GM13977 (cell line): ENCODE data around the gene KLHL18.
"Not testable (repeated sequence)": the region's sequence is repeated elsewhere in the genome, so short reads cannot be mapped to it uniquely, and the experiment has no call there.

Experiments used
- DNase-seq: peaks from one replicate; pipeline ENCODE4 v3.0.0; 2012; ENCODE audit warnings: low spot score
- CTCF ChIP-seq: IDR thresholded peaks from 2 replicates; pipeline ENCODE4 v1.5.1; 2012; ENCODE audit warnings: mild to moderate bottlenecking, control low read depth; ENCODE audit not compliant: insufficient read depth; ENCODE audit errors: extremely low read depth, missing control alignments
- in situ Hi-C: fragments of 300-500 bp; cut with MboI; formaldehyde crosslinking; loops from one replicate; pipeline ENCODE4 v1.12.0; 2022; ENCODE audit warnings: low sequenced_read_pairs, low pct_unique_long_range_greater_than_20kb, mixed read lengths, inconsistent platforms; ENCODE audit not compliant: unreplicated experiment

KLHL18 gene

DNA sequence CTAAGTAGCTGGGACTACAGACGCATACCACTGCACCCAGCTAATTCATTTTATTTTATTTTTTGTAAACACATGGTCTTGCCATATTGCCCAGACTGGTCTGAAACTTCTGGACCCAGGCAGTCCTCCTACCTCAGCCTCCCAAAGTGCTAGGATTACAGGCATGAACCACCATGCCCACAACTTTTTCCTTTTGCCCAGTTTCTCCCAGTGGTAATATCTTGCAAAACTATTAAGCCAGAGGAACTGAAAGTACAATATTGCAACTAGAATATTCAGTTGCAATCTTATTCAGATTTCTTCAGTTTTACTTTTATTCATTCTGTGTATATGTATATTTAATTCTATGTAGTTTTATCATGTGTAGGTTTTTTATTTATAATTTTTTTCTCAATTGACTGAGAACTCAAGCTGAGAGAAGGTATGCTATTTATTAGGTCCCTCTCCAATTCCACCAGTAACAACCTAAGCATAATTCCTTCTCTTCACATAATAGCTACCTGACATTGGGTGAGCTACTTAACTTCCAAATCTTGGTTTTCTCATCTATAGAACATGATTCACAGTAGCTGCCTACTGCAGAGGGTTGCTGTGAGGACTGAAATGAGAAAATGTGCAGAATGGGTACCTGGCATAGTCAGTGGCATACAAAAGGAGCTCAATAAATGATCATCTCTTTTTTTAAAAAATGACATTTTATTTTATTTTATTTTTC lies 30.8 kb downstream of the KLHL18 start:
- TF ChIP-seq CTCF: no peak
- DNase-seq: no peak

DNA sequence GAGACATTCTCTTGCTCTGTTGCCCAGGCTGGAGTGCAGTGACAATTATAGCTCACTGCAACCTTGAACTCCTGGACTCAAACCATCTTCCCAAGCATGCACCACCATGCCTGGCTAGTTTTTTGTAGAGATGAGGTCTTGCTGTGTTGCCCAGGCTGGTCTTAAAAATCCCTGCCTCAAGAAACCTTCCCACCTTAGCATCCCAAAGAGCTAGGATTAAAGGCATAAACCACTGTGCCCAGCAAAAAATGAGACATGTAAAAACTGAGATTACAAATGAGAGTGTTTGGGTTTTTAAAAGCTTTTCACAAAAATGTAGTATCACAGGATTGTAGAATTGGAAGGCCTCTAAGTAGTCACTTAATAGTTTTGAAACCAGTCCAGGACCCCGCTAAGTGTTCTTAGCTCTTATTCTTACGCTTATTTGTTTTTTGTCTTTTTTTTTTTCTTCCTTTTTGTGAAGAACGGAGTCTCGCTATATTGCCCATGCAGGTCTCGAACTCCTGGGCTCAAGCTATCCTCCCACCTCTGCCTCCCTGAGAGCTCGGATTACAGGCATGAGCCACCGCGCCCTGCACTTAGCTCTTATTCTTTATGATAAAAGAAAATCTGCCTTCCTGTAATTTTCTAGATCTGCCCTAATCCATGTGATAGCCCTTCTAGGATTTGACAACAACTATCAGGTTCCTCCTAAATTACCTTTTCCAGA lies 31.5 kb downstream of the KLHL18 start:
- TF ChIP-seq CTCF: no peak
- in situ Hi-C loops: no loop called here
- no peak for DNase-seq

More for the DNA sequence above, 30.8 kb downstream of the KLHL18 start:
- in situ Hi-C loops: no loop called here

- DNase-seq: no peak
- in situ Hi-C loops: no loop called here
- no peak for TF ChIP-seq CTCF
These were observed 32.4 kb downstream of the KLHL18 start for GRCh38 chr3:47315069-47315647.

- in situ Hi-C loops, DNase-seq: not testable (repeated sequence)
These were observed 33.4 kb downstream of the KLHL18 start for GRCh38 chr3:47316151-47316550.

DNA sequence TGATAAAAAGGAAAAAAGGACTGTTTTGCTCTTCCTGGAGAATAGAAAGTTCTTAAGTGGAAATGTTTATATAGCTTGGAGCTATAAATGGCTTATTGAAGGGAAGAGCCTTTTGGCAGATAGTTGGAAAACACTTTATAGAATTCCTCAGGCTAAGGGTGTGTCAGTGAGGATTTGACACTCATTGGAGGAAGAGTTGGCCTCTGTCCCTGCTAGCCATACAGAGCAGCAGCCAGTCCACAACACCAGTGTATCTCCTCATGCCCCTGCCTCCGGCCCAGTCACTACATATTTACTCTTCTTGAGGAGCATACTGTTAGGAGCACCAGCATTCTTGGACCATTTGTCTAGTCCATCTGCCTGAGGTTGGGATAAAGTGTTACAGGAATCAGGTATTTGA lies 36.2 kb downstream of the KLHL18 start:
- in situ Hi-C loops: no loop called here
- no peak for DNase-seq
- TF ChIP-seq CTCF: no peak

DNA sequence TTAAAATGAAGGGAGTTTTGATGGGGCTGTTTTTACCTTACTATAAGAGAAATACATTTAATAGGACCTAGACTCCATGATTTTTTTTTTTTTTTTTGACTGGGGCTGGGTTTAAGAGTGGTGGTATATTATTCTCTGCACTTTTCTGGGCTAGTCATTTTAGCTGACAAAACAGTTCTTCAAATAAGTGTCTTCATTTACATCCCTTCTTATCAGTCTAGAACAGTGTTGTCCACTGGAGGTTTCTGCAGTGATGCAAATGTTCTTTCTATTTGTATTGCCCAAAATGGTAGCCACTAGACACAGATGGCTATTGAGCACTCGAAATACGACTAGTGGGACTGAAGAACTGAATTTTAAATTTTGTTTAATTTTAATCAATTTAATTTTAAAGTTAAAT lies 37.2 kb downstream of the KLHL18 start:
- DNase-seq: no peak
- TF ChIP-seq CTCF: no peak
- in situ Hi-C loops: no loop called here
